ENCODE results near the gene POP7. TPM values are rescaled to one million over a fixed set of nuclear protein-coding genes. Genes with fewer than 3 reads are reported as not detected.

Gene POP7
- total RNA-seq, 1 experiment from 2014 or later = 62.7 TPM

DNA sequence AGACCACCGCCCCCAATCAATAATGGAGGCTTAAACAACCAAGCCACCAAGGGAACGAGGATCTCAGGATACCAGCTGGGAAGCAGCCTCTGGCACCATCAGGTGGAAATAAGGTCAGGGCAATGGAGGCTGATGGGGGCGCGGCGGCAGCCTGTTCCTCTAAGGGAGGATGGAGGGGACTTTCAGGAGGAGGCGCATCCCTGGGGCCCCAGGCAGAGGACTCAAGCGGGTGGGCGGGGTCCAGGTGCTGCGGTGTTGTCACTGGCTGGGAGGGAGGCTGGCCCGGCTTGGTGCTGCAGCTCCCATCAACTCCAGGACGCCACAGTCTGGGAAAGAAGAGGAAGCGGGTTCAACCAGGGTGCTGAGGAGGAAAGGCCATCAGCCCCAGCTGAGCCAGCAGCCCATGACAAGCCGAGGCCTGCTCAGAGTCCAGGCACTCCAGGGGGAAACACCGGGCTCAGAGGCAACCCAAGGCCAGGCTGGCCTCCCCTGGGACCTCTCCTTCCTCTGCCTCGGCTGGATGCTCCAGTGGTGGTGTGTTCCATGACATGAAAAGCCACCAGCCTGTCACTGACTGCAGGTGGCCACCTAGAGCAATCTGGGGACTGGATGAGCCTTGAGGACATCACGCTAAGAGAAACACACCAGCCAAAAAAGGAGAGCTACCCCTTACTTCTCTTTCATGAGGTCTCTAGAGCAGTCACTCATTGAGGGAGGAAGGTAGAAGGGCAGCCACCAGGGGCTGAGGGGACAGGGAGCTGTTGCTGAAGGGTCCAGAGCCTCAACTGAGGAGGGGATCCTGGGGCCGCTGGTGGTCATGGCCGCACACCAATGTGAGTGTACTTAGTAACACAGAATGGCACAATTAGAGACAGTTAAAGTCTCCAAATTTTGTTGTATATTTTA, 16.4 kb upstream of the POP7 start:
- ChIA-PET CTCF (interaction anchor here (0.6 kb wide), 3 partner anchors 106 to 618 kb away, joined by 3 to 6 read pairs (median 3); no protein-coding TSS in a partner anchor), POLR2A (ENCODE audit: unreplicated experiment) (interaction anchor here (0.6 to 0.7 kb wide), 2 partner anchors 56 to 103 kb away, joined by 4 to 8 read pairs; partner anchors contain the start of gene FBXO24)
- H3K9me2 ChIP-seq (ENCODE audit: insufficient read depth) = no peaks in the 10 kb centered on the region
- intact Hi-C loops (cut with micrococcal nuclease; ENCODE audit: unreplicated experiment) = loop anchor here (5.0 kb wide), 3 partner anchors 107 to 222 kb away; partner anchors contain the start of gene EPHB4
- no peaks in the 10 kb centered on the region for H3K36me3 ChIP-seq (ENCODE audit: low read depth)
- TF ChIP-seq CTCF (conservative IDR thresholded peaks at IDR 0.05) = no peak
- TF ChIP-seq EZH2 (IDR thresholded peaks at IDR 0.05; ENCODE audit: low read depth) = no peak
- H3K27me3 ChIP-seq (ENCODE audit: insufficient read depth, low read depth) = no peaks in the 10 kb centered on the region
- peaks cover 13% of the 10 kb centered on the region for H3K4me1 ChIP-seq (replicated peaks; ENCODE audit: insufficient read depth)
- H3K4me2 ChIP-seq = no peak overlapping the region
- H2AFZ ChIP-seq = no peak overlapping the region
- no TSS peak for BruUV-seq (replicated peaks)
- peaks cover 46% of the 10 kb centered on the region for H4K20me1 ChIP-seq (ENCODE audit: insufficient read depth)
- H3K79me2 ChIP-seq (ENCODE audit: low read depth) = peaks cover 54% of the 10 kb centered on the region
- H3K9me3 ChIP-seq (ENCODE audit: insufficient read depth, low read depth) = no peaks in the 10 kb centered on the region
- H3K27ac ChIP-seq = no peak overlapping the region
- no peak overlapping the region for H3K4me3 ChIP-seq
- DNase-seq = no peak
- peaks cover 3% of the 10 kb centered on the region; the same call in 1 of the 2 replicates for H3F3A ChIP-seq (ENCODE audit: insufficient read depth, low read depth)

DNA sequence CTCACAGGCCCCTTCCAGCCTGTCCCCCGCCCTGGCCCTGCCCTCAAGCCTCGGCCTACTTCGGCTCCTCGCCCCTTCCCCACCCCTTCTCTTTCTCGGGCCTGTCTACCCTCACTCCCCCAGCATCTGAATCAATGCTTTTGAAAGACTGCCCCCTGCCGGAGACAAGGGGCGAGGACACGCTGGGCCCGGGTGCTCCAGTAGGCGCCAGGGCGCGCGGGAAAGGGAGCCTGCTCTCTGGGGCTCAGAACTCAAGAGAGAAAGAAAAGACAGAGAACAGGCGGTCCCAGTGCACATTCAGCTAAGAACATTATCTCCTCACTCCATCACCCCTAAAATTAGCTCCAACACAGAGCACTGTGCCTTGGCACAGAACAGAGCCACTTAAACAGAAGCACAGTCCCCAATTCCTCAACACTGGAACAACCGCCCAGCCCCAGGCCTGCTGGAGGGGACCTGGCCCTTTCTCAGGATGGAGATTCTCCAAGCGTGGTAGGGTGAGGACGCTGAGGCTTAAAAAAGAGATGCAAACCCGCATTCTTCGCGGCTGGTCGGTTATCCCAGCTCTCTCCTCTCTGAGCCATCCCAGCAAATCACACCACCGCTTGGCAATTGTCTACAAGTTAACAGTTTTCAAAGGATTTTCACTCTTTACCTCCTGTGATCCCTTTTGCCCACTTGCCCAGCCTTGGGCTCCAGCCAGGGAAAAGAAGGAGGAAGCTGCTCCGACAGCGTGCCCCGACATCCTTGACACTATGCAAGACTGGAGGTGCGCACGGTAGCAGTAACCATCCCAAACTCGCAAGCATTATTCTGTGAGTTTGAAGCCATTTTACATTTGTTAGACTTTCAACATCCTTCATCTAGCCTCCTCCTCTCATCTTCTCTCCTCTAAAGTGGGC, 14.0 kb upstream of the POP7 start:
- no peaks in the 10 kb centered on the region for H3K27me3 ChIP-seq (ENCODE audit: insufficient read depth, low read depth)
- no peaks in the 10 kb centered on the region for H3K36me3 ChIP-seq (ENCODE audit: low read depth)
- no peak overlapping the region for H3K27ac ChIP-seq
- H3K4me3 ChIP-seq = peak overlapping the region; percentile 97; the same call in 1 of the 2 replicates
- H3K9me2 ChIP-seq (ENCODE audit: insufficient read depth) = no peaks in the 10 kb centered on the region
- H3K79me2 ChIP-seq (ENCODE audit: low read depth) = peaks cover 54% of the 10 kb centered on the region
- CTCF ChIA-PET = interaction anchor here (0.5 to 1.0 kb wide), 9 partner anchors 39 to 389 kb away, joined by 3 to 17 read pairs (median 4); partner anchors contain the start of gene MOSPD3
- H3K9me3 ChIP-seq (ENCODE audit: insufficient read depth, low read depth) = no peaks in the 10 kb centered on the region
- H2AFZ ChIP-seq = no peak overlapping the region
- POLR2A ChIA-PET (ENCODE audit: unreplicated experiment) = interaction anchor here (0.7 kb wide), 1 partner anchor 108 kb away, joined by 3 read pairs; no protein-coding TSS in a partner anchor
- BruUV-seq (replicated peaks) = no TSS peak
- peak in 1 of 2 experiments; percentile 72 for DNase-seq
- H3K4me2 ChIP-seq = peak overlapping the region; percentile 95
- H3F3A ChIP-seq (ENCODE audit: insufficient read depth, low read depth) = peaks cover 12% of the 10 kb centered on the region; the same call in 1 of the 2 replicates
- peak; percentile 95 for TF ChIP-seq CTCF (conservative IDR thresholded peaks at IDR 0.05)
- TF ChIP-seq EZH2 (IDR thresholded peaks at IDR 0.05; ENCODE audit: low read depth) = no peak
- intact Hi-C loops (cut with micrococcal nuclease; ENCODE audit: unreplicated experiment) = loop anchor here (1.0 to 5.0 kb wide), 4 partner anchors 110 to 225 kb away; partner anchors contain the start of gene EPHB4
- H4K20me1 ChIP-seq (ENCODE audit: insufficient read depth) = peaks cover 46% of the 10 kb centered on the region
- H3K4me1 ChIP-seq (replicated peaks; ENCODE audit: insufficient read depth) = peaks cover 13% of the 10 kb centered on the region
